HG02973 (cell line): Measurements from ENCODE around the gene TBC1D5.
"Not testable (repeated sequence)": the region's sequence is repeated elsewhere in the genome, so short reads cannot be mapped to it uniquely, and the experiment has no call there.

Source experiments
- ATAC-seq: cut with Tn5 transposase; IDR thresholded peaks from one replicate; pipeline ENCODE4 v1.9.1; 2021; ENCODE audit warnings: moderate library complexity; ENCODE audit not compliant: unreplicated experiment

TBC1D5 gene

GRCh38 chr3:17494117-17494809 is 248.2 kb downstream of the TBC1D5 start:
- ATAC-seq, result no peak

DNA sequence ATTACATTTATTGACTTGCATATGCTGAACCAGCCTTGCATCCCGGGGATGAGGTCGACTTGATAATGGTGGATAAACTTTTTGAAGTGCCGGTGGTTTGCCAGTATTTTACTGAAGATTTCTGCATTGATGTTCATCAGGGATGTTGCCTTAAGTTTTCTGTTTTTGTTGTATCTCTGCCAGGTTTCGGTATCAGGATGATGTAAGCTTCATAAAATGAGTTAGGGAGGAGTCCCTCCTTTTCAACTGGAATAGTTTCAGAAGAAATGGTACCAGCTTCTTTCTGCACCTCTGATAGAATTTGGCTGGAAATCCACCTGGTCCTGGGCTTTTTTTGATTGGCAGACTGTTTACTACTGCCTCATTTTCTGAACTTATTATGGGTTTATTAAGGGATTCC is 250.8 kb downstream of the TBC1D5 start:
- ATAC-seq, result no peak

- not testable (repeated sequence) for ATAC-seq
Measured at GRCh38 chr3:17491190-17491589, 251.2 kb downstream of the TBC1D5 start.

- ATAC-seq, result no peak
Measured at GRCh38 chr3:17489139-17489538, 253.3 kb downstream of the TBC1D5 start.

DNA sequence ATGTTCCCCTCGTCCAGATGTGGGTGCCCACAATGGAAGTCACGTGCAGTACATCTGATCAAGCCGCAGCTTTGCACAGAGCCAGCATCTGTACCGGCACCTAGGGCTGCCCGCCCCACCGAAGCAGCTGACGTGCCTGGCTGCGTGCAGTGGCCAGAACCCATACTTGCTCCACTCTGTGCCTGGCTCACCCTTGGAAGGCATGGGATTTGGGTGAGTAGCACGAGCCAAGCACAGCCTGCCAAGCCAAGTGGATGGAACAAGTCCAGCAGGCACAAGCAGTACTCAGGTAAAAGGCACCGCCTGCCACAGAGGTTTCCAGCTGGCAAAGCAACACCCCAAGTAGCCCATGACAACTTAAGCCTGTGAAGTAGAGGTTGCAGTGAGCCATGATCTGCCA is 261.3 kb downstream of the TBC1D5 start:
- no peak for ATAC-seq

DNA sequence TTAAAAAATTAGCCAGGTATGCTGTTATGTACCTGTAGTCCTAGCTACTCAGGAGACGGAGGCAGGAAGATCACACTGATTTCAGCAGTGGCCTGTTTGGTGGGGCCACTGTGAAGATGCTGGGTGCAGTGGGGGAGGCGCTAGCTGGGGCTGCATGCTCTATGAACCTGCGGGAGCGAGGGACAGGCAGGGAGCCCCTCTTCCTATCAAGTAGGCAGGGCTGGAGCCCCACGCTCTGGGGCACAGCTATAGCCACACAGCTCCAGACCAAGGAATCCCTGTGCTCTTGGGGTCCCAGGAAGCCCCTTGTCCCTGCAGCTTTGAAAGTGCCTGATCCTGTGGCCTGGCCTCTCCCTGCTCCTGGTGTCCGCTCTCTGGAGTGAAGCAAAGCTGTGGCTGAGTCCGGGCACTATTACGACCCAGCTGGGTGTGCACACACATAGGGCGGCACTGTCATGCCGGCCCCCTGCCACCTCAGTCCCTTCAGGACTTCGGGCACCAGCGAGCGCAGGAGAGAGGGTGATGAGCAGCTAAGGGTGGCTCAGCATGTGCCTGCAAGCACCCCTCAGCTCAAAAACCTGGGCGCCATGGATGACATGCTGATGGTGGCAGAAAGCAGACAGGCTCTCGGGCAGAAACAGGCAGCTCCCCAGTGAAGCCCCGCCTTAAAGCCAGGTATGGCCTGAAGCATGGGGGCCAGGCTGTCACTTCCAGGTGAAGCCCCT is 262.6 kb downstream of the TBC1D5 start:
- ATAC-seq, result no peak

GRCh38 chr3:17478673-17479072 is 263.8 kb downstream of the TBC1D5 start:
- no peak for ATAC-seq

GRCh38 chr3:17473761-17474160 is 268.7 kb downstream of the TBC1D5 start:
- ATAC-seq, result no peak

- ATAC-seq, result no peak
Measured at GRCh38 chr3:17469954-17470353, 272.5 kb downstream of the TBC1D5 start.

- ATAC-seq, result no peak
Measured at GRCh38 chr3:17469520-17469919, 272.9 kb downstream of the TBC1D5 start.

DNA sequence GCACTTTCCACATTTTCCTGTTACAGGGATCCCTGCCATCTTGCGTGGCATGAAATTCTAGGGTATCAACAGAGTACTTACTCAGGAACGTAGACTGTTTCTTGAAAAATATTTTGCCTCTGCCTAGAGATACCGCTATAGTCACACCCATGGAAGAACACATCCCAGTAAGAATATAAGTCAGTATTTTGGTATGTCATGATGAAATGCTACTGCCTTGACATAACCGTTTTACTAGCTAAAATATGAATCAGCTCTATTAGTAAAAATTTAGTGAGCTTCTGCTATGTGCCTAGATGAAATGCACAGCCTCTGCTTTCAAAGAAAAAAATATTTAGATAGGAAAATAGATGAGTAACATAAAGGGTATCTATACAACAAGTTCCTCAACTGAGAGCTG is 276.4 kb downstream of the TBC1D5 start:
- ATAC-seq, result no peak

DNA sequence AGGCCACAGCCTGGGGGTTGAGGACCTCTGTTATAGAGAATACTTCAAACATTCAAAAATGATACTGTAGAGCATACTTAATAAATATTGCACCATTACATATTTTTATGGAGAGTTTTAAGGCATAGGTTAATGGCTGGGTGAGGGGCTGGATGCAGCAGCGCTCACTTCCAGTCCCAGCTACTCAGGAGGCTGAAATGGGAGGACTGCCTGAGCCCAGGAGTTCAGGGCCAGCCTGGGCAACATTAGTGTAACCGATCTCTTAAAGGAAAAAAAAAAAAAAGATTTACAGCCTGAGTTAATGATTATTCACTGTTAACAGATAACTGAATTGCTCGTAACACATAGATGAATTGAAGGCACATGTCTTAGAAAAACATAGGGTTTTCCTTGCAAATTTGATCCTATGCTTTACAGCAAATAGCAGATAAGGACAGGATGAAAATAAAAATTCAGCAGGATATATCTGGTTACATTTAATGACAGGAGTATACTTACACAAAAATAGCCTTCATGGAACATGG is 282.9 kb downstream of the TBC1D5 start:
- ATAC-seq, result no peak

GRCh38 chr3:17456650-17457049 is 285.8 kb downstream of the TBC1D5 start:
- ATAC-seq, result no peak

DNA sequence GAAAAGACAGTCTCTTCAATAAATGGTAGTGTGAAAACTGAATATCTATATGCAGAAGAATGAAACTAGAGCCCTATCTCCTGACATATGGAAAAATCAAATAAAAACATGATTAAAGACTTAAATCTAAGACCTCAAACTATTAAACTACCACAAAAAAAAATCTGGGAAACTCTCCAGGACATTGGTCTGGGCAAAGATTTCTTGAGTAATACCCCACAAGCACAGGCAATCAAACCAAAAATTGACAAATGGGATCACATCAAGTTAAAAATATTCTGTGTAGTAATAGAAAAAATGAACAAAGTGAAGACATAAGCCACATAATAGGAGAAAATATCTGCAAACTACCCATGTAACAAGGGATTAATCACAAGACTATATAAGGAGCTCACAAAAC is 286.4 kb downstream of the TBC1D5 start:
- no peak for ATAC-seq

GRCh38 chr3:17444865-17445264 is 297.6 kb downstream of the TBC1D5 start:
- no peak for ATAC-seq

DNA sequence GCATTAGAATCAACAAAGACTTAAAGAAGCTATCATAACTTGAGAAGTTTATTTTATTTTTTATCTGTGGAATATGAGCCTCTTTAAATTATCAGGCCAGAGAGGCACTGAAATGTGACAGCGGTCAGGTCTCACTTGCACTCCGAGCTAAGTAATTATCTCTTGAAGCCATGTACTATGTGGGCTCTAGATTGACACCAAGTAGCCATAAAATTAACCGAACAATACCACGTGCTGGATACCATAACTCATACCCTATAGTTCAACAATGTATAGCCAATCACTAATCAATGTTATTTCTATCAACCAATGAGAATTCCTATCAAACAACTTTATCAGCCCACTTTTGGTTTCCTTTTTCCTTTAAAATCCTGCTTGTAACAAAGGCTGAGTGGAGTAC is 299.3 kb downstream of the TBC1D5 start:
- ATAC-seq, result no peak

DNA sequence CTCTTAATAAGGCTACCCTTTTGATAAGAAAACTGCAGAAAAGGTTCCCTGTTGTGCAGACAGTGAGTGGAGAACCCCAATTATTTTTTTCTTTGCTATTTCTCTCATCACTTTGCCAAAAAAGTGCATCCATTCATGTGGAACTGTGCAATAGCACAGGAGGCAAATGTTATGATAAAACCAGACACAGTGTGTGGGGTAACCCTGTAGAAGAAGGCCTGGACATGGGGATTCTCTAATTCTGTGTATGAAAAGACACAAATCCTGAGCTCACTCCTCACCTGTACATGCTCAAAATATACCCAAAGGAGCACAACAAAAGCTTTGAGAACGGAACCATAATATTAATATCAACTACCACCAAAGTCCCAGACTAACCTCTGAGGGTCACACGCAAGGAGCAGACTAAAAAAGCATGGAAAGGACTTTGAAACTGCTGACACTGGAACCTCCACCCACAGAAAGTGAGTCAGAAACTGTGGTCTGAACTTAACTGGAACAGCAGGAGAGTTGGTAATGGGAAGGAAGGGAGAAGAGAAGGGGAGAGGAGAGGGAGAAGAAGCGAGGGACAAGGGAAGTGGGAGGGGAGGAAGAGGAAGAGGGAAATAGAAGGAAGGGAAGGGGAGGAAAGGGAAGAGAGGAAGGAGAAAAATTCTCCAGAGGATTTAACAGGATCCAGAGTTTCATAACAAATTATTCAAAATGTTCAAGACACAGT is 299.9 kb downstream of the TBC1D5 start:
- ATAC-seq, result no peak

DNA sequence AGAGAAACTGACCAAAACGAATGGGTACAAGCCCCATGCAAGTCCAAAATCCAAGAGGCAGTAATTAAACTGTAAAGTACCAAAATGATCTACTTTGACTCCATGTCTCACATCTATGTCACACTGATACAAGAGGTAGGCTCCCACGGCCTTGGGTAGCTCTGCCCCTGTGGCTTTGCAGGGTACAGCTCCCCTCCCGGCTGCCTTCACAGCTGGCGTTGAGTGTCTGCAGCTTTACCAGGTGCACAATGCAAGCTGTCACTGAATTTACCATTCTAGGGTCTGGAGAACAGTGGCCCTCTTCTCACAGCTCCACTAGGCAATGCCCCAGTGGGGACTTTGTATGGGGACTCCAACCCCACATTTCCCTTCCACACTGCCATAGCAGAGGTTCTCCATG is 308.6 kb downstream of the TBC1D5 start:
- ATAC-seq, result no peak

DNA sequence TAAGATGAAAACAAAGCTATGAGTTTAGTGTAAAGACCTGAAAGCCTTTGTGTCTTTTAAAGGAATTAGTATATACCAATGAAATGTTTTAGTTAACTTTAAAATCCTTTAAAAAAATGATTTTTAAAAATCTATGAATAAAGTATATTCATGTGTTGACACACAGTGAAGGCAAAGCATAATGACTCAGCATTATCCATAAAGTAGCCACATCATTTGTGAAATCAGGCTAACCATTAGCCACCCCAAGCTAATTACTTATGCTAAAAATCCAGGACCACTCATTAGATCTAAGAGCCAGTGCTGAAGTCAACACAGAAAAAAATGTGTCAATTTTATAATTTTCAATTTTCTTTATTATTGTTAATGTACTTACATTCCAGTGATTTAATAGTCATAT is 310.2 kb downstream of the TBC1D5 start:
- no peak for ATAC-seq

GRCh38 chr3:17431484-17432045 is 310.9 kb downstream of the TBC1D5 start:
- ATAC-seq, result no peak

GRCh38 chr3:17431004-17431403 is 311.4 kb downstream of the TBC1D5 start:
- ATAC-seq, result peak; percentile 48
